AG10803 (cell line): ENCODE data around the gene IL27RA.

Experiments
- DNase-seq: peaks from one replicate; pipeline ENCODE4 v3.0.0; 2010; ENCODE audit warnings: low read depth
- H3K4me3 ChIP-seq: 2 replicates; pipeline ENCODE4 v1.5.1; 2011; ENCODE audit warnings: mild to moderate bottlenecking, low read length, control low read depth
- TF ChIP-seq, protein P1 (sequence below): conservative IDR thresholded peaks from 2 replicates; pipeline ENCODE4 v1.5.1; 2011; ENCODE audit warnings: mild to moderate bottlenecking, low read length, control low read depth, inconsistent platforms

IL27RA gene

DNA sequence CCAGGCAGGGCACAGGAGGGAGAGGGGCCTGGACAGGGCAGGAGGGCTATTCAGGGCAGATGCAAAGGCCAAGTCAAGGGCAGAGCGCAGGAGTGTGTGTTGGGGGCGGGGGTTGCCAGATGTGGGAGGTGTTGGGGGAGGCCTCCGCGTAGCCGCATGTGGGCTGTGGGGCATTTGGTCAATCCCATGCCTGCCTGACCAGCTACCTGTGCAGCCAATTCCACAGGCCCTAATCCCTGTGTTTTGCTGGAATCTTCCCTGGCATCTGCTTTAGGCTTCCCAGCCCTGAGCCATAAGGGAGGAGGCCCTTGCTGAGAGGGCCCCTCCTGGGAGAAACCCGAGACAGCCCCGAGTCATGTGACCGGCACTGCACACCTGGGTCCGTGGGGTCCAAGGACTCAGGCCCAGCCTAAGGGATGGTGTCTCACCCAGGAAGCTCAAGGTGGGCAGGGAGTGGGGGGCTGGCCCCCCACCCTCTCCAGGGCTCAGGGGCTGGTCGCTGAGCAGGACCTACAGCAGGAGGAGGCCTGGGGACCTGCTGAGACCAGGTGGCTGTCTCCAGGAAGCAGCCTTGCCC lies 45.7 kb upstream of the IL27RA start:
- DNase-seq: no peak
- TF ChIP-seq, protein P1, sequence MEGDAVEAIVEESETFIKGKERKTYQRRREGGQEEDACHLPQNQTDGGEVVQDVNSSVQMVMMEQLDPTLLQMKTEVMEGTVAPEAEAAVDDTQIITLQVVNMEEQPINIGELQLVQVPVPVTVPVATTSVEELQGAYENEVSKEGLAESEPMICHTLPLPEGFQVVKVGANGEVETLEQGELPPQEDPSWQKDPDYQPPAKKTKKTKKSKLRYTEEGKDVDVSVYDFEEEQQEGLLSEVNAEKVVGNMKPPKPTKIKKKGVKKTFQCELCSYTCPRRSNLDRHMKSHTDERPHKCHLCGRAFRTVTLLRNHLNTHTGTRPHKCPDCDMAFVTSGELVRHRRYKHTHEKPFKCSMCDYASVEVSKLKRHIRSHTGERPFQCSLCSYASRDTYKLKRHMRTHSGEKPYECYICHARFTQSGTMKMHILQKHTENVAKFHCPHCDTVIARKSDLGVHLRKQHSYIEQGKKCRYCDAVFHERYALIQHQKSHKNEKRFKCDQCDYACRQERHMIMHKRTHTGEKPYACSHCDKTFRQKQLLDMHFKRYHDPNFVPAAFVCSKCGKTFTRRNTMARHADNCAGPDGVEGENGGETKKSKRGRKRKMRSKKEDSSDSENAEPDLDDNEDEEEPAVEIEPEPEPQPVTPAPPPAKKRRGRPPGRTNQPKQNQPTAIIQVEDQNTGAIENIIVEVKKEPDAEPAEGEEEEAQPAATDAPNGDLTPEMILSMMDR: no peak
- H3K4me3 ChIP-seq: no peak overlapping the region; the same call in 1 of the 2 replicates

DNA sequence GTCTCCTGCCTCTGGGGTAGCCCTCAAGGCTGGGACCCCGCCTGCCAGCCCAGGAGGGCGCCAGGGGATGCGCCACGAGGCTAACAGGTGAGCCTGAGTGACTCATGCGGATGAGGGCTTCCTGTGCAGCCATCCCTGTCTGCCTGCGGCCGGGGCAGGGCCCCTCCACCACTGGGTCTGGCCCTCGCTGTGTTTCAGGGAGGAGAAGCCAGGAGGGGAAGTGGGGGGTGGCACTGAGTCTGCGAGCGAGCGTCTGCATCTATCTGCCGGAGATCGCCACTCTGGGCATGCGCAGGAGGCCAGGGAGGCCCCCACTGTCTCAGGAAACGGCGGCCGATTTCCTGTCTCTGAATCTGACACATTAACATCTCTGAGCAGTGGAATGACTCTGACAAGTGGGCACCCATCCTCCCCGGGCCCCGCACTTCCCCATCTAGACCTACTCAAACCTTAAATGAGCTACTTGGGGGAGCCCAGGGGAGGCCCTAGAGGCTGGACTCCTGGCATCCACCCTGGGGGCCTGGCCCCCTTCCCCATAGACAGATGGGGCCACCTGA lies 45.1 kb upstream of the IL27RA start:
- DNase-seq: peak; percentile 71
- H3K4me3 ChIP-seq: peak overlapping the region; percentile 27
- TF ChIP-seq, protein P1: no peak

DNA sequence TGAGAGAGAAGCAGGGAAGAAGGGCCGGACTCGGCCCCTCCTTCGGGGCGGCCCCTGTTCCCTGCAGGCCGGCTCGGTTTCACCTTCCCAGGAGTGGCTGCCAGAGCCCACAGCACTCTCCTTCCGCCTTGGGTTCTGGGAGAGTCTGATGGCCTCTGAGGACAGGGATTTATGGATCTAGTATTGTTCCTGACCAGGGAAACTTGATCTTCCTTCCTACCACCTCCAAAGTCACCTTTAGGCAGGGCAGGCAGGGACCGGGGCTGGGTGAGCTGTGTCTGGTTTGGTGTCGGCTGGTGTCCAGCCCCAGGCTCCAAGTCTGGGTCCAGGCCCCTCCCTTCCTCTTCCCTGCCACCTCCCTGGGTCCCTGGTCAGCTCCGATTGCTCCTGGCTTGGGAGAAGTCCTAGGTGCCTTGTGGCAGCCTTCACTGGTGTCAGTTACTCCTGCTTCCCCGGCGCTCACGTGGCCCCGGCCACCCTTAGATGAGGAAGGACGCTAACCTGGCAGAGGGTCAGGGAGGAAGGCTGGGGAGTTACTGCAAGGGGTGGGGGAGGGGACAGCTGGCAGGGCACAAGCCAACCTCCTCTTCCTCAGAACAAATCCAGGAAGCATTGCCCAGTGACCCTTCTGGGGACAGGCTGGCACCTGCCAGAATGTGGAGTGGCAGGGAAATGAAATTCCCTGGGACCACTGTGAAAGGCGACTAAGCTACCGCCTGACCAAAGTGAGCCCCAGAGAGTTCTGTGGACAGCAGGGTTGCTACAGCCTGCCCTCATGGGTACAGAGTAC lies 44.3 kb upstream of the IL27RA start:
- TF ChIP-seq, protein P1: no peak
- H3K4me3 ChIP-seq: no peak overlapping the region

DNA sequence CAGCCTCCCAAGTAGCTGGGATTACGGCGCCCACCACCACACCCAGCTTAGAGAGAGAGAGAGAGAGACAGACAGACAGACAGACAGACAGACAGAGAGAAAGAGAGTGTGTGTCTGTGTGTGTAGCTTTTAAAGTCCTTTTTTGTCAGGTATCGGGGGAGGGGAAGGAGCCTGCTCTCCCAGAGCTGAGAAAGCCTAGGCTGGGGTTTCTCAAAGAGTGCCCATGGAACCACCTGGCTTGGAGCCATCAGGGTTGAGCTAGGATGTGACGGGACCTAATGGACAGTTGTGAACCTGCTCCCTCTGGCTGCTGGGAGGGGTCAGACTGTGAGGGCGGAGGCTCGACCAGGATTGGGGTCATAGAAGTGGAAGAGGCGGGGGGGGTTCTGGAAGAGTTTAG lies 42.1 kb upstream of the IL27RA start:
- DNase-seq: no peak
- H3K4me3 ChIP-seq: no peak overlapping the region
- TF ChIP-seq, protein P1: no peak

More for the DNA sequence above, 44.3 kb upstream of the IL27RA start:
- DNase-seq: no peak

DNA sequence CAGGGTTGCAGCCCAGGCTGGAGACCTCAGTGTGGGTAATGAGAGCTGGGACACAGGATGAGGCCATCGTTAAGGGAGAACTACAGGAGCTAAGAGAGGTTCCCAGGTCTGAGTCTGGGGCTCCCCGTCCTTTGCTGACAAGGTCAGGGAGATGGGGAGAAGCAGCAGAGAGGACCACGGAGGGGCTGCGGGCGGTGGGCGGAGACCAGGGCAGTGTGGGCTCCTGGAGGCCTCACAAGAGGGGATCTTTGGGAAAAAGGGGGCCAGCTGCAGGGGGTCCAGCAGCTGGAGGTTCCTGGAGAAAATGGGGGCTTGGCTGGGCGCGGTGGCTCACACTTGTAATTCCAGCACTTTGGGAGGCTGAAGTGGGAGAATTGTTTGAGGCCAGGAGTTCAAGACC lies 41.5 kb upstream of the IL27RA start:
- no peak overlapping the region for H3K4me3 ChIP-seq
- TF ChIP-seq, protein P1: no peak
- DNase-seq: no peak

DNA sequence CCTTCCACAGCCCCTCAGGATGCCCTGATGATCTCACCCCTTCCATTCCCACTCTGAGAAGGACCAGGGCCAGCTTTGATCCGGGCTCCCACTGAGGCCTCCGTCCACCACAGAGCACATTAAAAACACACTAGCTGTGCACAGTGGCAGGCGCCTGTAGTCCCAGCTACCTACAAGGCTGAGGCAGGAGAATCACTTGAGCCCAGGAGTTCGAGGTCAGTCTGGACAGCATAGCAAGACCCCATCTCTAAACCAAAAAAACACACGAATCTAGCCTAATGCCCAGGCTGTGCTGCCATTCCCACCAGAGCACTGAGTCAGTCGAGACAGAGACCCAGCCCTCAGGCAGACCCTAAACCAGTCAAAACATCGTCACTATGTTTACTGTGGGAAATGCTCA lies 39.5 kb upstream of the IL27RA start:
- no peak overlapping the region for H3K4me3 ChIP-seq
- TF ChIP-seq, protein P1: no peak
- DNase-seq: no peak
